Panc1 (cell line): ENCODE results near the gene ADAMTS9. TPM values are rescaled to one million over a fixed set of nuclear protein-coding genes. Genes with fewer than 3 reads are reported as not detected.

Experiments used
- ATAC-seq: fragments of 200-7000 bp; cut with Tn5 transposase; 2 replicates; pipeline ENCODE4 v1.9.1; 2020; ENCODE audit warnings: mild to moderate bottlenecking, moderate library complexity
- BruUV-seq: library from RNA; stranded (reverse); fragments of 400-500 nt; replicated peaks from 2 replicates; lab custom pipeline; 2021; lab: Mats Ljungman, UMichigan
- CTCF ChIA-PET: fragments of 300-600 bp; sonication (Branson Sonifier 250); formaldehyde crosslinking; loops from one replicate; lab custom pipeline; 2022; ENCODE audit warnings: antibody characterized with exemption; lab: Charles Lee
- POLR2A ChIA-PET: fragments of 300-600 bp; sonication (Branson Sonifier 250); formaldehyde crosslinking; loops from one replicate; lab custom pipeline; 2022; ENCODE audit warnings: antibody characterized with exemption; lab: Charles Lee
- DNase-seq: peaks from one replicate; pipeline ENCODE4 v3.0.0-alpha.2; 2010; ENCODE audit warnings: low read depth, low spot score
- H3K27ac ChIP-seq: 2 replicates; pipeline ENCODE4 v1.5.1; 2011; ENCODE audit warnings: mild to moderate bottlenecking, low read length, inconsistent platforms
- H3K27me3 ChIP-seq: fragments of 200-500 bp; sonication (Bioruptor generic); 2 replicates; pipeline ENCODE4 v1.6.0; 2014; ENCODE audit warnings: low read length, inconsistent platforms; ENCODE audit not compliant: control insufficient read depth, insufficient read depth
- H3K36me3 ChIP-seq: fragments of 200-500 bp; sonication (Bioruptor generic); 2 replicates; pipeline ENCODE4 v1.5.1; 2014; ENCODE audit warnings: inconsistent platforms, mild to moderate bottlenecking, low read length, moderate library complexity; ENCODE audit not compliant: control insufficient read depth, insufficient read depth
- H3K4me1 ChIP-seq: 2 replicates; pipeline ENCODE4 v1.5.1; 2011; ENCODE audit warnings: inconsistent platforms, mild to moderate bottlenecking, low read length, moderate library complexity; ENCODE audit not compliant: control insufficient read depth, insufficient read depth
- H3K4me3 ChIP-seq, 2 experiments: 2 replicates each; pipeline ENCODE4 v1.5.1; 2011 to 2012; ENCODE audit warnings: low read depth in 2 of 2, low read length in 2 of 2, mild to moderate bottlenecking in 2 of 2, inconsistent platforms in 1 of 2, moderate library complexity in 1 of 2
- H3K9me3 ChIP-seq: fragments of 200-500 bp; sonication (Bioruptor generic); 2 replicates; pipeline ENCODE4 v1.5.1; 2014; ENCODE audit warnings: low read depth, mild to moderate bottlenecking, inconsistent platforms, low read length, moderate library complexity; ENCODE audit not compliant: control insufficient read depth, insufficient read depth
- CTCF ChIP-seq: fragments of 450-650 bp; IDR thresholded peaks from 2 replicates; pipeline ENCODE4 v1.5.1; 2017; ENCODE audit warnings: mild to moderate bottlenecking
- POLR2AphosphoS5 ChIP-seq: IDR thresholded peaks from 2 replicates; pipeline ENCODE4 v1.6.1; 2012; ENCODE audit warnings: mild to moderate bottlenecking, low read depth, low read length, moderate library complexity
- REST ChIP-seq, 2 experiments: IDR thresholded peaks; 2 replicates each; pipeline ENCODE4 v1.6.1; 2011 to 2012; ENCODE audit warnings: low read depth in 2 of 2, control low read depth in 1 of 2, low read length in 1 of 2, mild to moderate bottlenecking in 1 of 2, moderate library complexity in 1 of 2; ENCODE audit not compliant: insufficient read depth in 1 of 2
- SIN3A ChIP-seq: IDR thresholded peaks from 2 replicates; pipeline ENCODE4 v1.6.1; 2012; ENCODE audit warnings: low read depth, mild to moderate bottlenecking, low read length, moderate library complexity, borderline replicate concordance; ENCODE audit not compliant: insufficient read depth
- TCF7L2 ChIP-seq: IDR thresholded peaks from 2 replicates; pipeline ENCODE4 v1.6.1; 2011; ENCODE audit warnings: mild to moderate bottlenecking, low read depth, low read length, inconsistent platforms
- in situ Hi-C: cut with HindIII; loops from 2 replicates; pipeline ENCODE4 v1.10.0; 2016; ENCODE audit warnings: low sequenced_read_pairs, low pct_unique_long_range_greater_than_20kb
- intact Hi-C: fragments of 100-400 bp; cut with micrococcal nuclease; formaldehyde crosslinking; loops from one replicate; pipeline ENCODE4 v1.10.0; 2022; ENCODE audit not compliant: unreplicated experiment
- total RNA-seq: library from RNA; stranded (reverse); gene quantifications from one replicate; pipeline ENCODE4 v1.2.1, GENCODE V29; 2021; ENCODE audit not compliant: unreplicated experiment

Gene ADAMTS9
- total RNA-seq, 1 experiment from 2014 or later = 0.05 TPM

- intact Hi-C loops (no loop called here), in situ Hi-C loops (no loop called here)
- CTCF ChIA-PET = no interaction called here
- no peaks in the 10 kb centered on the region for H3K9me3 ChIP-seq
- no peak overlapping the region for H3K4me3 ChIP-seq
- H3K4me1 ChIP-seq = no peaks in the 10 kb centered on the region
- no peak for TF ChIP-seq REST (IDR thresholded peaks at IDR 0.05; ENCODE audit: insufficient read depth in 1 of 2, low read depth in 2 of 2, low read length in 1 of 2)
- no peak for TF ChIP-seq POLR2AphosphoS5
- TF ChIP-seq CTCF = no peak
- no peak for TF ChIP-seq SIN3A
- TF ChIP-seq TCF7L2 = no peak
- peaks cover 8% of the 10 kb centered on the region for H3K27me3 ChIP-seq
- no peak overlapping the region for H3K27ac ChIP-seq
- no TSS peak for BruUV-seq
- DNase-seq = no peak
- POLR2A ChIA-PET = no interaction called here
- ATAC-seq = no peak
- H3K36me3 ChIP-seq = no peaks in the 10 kb centered on the region
These were observed 6.3 kb upstream of the ADAMTS9 start for GRCh38 chr3:64694114-64694513.

GRCh38 chr3:64693031-64693430, 5.2 kb upstream of the ADAMTS9 start:
- no peaks in the 10 kb centered on the region for H3K4me1 ChIP-seq
- no peaks in the 10 kb centered on the region for H3K36me3 ChIP-seq
- H3K27ac ChIP-seq = no peak overlapping the region
- no TSS peak for BruUV-seq
- in situ Hi-C loops = no loop called here
- DNase-seq = no peak
- ChIA-PET POLR2A (no interaction called here), CTCF (no interaction called here)
- TF ChIP-seq SIN3A = no peak
- TF ChIP-seq CTCF = no peak
- TF ChIP-seq REST (IDR thresholded peaks at IDR 0.05; ENCODE audit: insufficient read depth in 1 of 2, low read depth in 2 of 2, low read length in 1 of 2) = no peak
- no peak for TF ChIP-seq TCF7L2
- no peak overlapping the region for H3K4me3 ChIP-seq
- ATAC-seq = no peak
- intact Hi-C loops = no loop called here
- H3K27me3 ChIP-seq = peaks cover 12% of the 10 kb centered on the region
- H3K9me3 ChIP-seq = no peaks in the 10 kb centered on the region
